HG03095 (cell line): Measurements from ENCODE around the gene OPCML.

Source experiments
- ATAC-seq: cut with Tn5 transposase; IDR thresholded peaks from one replicate; pipeline ENCODE4 v1.9.1; 2021; ENCODE audit warnings: moderate library complexity; ENCODE audit not compliant: unreplicated experiment

The OPCML gene

GRCh38 chr11:132838627-132839026, 693.7 kb downstream of the OPCML start:
- ATAC-seq = no peak

- no peak for ATAC-seq
Observed at GRCh38 chr11:132831272-132831671, 701.0 kb downstream of the OPCML start.

GRCh38 chr11:132824642-132825041, 707.7 kb downstream of the OPCML start:
- no peak for ATAC-seq

DNA sequence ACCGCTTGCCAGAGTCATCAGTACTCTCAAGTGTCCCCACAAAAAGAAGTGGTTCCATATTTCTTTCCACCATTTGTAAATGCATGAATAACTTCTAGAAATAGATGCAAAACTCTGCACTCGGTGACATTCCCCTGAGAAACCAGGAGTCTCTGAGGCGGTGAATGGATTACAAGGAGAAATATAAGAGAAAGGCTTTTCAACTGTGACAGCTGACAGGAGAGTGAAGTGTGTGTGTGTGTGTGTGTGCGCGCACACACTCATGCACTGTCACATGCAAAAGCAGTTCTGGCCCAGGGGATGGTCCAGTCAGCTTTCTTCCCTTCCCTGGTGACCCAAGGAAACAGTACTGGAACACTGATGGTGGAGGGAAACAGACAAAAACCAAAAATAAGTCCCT, 710.0 kb downstream of the OPCML start:
- no peak for ATAC-seq

GRCh38 chr11:132821499-132821898, 710.8 kb downstream of the OPCML start:
- no peak for ATAC-seq

DNA sequence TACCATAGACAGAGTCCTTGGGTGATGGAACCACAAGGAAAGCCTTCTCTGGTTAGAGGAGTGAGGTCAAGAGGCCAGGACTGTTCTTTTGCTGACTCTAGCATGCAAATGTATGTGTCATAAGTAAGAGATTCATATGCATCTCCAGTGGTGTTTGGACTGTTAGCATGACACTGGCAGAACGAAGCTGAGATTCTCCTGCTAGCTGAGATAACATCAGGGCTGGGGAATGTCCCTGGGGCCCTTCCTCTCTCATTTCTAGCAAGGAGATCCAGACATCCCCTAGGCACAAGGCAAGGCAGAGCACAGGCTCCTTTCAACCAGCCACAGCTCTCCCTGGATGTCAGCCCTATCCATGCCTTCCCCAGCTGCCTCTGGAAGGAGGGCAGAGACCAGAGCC, 711.3 kb downstream of the OPCML start:
- no peak for ATAC-seq

- ATAC-seq = no peak
Observed at GRCh38 chr11:132818951-132819350, 713.4 kb downstream of the OPCML start.

- ATAC-seq = no peak
Observed at GRCh38 chr11:132817387-132817786, 714.9 kb downstream of the OPCML start.

DNA sequence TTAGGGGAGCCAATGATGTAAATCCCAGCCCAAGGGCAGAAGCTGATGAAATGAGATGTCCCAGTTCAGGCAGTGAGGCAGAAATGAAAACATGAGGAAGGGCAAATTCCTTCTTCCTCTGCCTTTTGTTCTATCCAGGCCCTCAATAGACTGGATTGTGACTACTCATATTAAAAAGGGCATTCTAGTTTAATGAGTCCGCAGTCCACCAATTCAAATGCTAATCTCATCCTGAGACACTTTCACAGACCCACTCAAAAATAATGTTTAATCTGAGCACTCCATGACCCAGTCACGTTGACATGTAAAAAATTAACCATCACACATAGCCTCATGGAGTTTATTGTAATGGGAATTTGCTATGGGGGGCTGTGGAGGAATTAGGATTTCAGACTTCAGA, 717.9 kb downstream of the OPCML start:
- ATAC-seq = no peak

GRCh38 chr11:132811649-132812048, 720.7 kb downstream of the OPCML start:
- no peak for ATAC-seq

- no peak for ATAC-seq
Observed at GRCh38 chr11:132809070-132809469, 723.2 kb downstream of the OPCML start.

- ATAC-seq = no peak
Observed at GRCh38 chr11:132804258-132804657, 728.0 kb downstream of the OPCML start.

- no peak for ATAC-seq
Observed at GRCh38 chr11:132803436-132803835, 728.9 kb downstream of the OPCML start.

- ATAC-seq = no peak
Observed at GRCh38 chr11:132802947-132803346, 729.4 kb downstream of the OPCML start.

GRCh38 chr11:132793831-132794230, 738.5 kb downstream of the OPCML start:
- no peak for ATAC-seq

- no peak for ATAC-seq
Observed at GRCh38 chr11:132792341-132793140, 739.8 kb downstream of the OPCML start.

GRCh38 chr11:132790971-132791370, 741.3 kb downstream of the OPCML start:
- no peak for ATAC-seq

DNA sequence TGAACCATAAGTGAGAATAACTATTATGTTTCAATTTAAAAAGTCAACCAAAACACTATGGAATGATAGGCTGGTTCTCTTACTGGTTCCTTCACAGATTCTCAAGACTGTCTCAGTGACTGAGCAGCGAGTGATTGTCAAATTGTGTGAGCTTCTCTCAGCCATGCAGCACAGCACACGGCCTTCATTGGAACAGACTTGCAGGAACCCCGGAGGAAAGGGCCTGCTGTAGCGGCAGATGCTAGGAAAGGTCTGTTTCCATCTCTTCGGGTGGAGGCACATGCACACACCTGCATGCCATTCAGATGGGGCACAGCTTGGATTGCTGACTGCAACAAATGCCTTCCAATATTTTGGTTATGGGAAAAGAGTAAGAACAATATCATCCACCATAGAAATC, 741.8 kb downstream of the OPCML start:
- ATAC-seq = no peak

DNA sequence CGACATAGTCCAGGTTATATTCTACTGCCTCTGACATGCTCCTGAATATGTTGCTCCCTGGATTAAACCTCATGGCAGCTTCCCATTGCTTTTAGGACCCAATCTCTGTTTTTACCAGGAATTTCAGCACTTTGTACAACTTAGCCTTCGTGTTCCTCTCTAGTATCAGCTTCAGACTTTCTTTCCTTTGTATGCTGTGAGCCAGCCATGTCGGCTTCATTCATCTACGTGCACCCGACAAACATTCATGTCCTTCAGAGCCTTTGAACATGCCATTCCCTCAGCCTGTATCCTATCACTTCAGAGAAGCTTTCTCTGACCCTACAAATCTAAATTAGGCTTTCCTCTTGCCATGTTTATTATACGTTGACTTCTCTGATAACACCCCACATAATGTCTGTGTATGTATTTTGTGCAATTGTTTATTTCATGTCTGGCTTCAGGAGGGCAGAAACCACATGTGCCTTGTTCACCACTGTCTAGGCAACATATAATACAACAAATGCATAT, 743.4 kb downstream of the OPCML start:
- ATAC-seq = no peak

DNA sequence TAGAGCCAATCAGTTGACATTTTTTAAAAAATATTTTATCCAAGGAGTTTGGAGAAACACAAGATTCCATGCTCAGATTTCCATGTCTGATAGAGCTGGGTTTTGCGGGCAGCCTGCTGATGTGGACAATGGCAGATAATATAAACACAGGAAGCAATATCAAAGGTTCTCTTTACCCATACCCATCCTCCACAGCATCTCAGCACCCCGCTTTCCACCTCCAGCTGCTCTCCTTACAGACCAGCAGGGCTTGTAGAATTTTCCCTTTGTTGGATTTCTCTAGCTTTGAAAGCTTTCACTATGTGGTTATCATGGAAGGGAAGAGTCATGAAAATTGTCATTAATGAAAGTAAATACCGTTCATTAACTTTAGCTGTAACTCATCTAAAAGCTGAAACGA, 746.4 kb downstream of the OPCML start:
- no peak for ATAC-seq

- ATAC-seq = no peak
Observed at GRCh38 chr11:132784441-132784840, 747.9 kb downstream of the OPCML start.

DNA sequence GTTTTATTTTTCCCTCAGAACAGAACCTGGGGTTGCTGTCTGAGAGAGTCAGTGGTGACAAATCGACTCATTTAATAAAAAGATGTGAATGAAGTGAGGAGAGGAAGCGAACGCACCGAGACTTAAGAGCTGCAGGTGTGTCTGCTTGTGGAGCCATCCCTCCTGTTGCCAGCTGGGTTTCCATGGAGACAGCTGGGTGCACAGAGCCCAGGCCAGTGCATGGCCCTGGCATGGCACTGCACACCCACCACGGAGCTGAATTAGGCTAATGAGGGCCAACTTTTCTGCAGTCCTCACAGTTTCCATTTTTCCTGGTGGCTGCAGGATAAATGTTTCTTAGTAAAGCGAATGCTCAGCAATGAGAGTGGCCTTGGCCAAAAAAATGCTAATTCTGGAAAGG, 750.2 kb downstream of the OPCML start:
- no peak for ATAC-seq

GRCh38 chr11:132780046-132780445, 752.3 kb downstream of the OPCML start:
- no peak for ATAC-seq
